ENCODE results near the gene KIF26B.

The KIF26B gene

DNA sequence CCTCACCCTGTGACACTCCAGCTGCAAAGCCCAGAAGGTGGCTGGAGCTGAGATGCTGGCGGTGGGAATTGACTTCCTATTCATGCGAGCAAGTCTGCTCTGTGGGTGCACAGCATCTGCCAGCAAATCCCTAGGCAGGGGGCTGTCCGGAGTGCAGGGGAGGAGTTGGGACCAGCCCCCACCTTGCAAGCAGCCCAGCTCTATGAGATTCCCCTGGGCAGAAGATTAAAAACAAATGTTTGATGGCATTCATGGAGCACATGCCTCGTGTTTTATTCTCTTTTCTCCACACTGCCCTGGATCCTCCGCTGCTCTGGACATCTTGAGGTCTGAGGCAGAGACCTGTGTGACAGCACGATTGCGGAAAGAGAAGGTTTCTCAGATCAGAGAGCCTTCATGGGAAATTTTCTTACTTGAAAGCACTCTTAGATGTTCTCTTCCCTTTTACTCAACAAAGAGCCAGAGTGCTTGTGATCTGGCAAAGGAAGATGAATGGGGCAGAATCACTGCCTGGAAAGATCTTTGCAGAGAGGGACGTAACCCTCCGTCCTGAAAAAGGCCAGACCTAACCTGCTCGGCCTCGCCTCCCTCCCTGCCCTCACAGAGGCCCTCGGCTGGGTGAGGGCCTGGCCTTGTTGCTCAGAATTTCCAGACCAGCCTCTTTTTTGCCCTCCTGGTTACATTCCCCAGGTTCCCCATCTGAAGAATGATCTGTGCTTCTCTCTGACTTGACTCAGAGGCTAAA, 597.1 kb downstream of the KIF26B start:
- no peak overlapping the region for H3K27ac ChIP-seq (ENCODE audit: low read depth, low read length)
- H3K9ac ChIP-seq (ENCODE audit: low read depth, low read length): no peak overlapping the region
- no peaks in the 10 kb centered on the region for H3K36me3 ChIP-seq (ENCODE audit: insufficient read depth, low read length)
- peaks cover 9% of the 10 kb centered on the region; the same call in 1 of the 2 replicates for H3K4me1 ChIP-seq (ENCODE audit: insufficient read depth, low read length)
- H3K27me3 ChIP-seq (ENCODE audit: insufficient read depth, low read length): no peaks in the 10 kb centered on the region
- H3K9me3 ChIP-seq (ENCODE audit: insufficient read depth, low read depth, low read length): no peaks in the 10 kb centered on the region
- WGBS: 80% methylated on average over 12 of the region's 12 CpGs
- H3K4me3 ChIP-seq (ENCODE audit: low read length): no peak overlapping the region

DNA sequence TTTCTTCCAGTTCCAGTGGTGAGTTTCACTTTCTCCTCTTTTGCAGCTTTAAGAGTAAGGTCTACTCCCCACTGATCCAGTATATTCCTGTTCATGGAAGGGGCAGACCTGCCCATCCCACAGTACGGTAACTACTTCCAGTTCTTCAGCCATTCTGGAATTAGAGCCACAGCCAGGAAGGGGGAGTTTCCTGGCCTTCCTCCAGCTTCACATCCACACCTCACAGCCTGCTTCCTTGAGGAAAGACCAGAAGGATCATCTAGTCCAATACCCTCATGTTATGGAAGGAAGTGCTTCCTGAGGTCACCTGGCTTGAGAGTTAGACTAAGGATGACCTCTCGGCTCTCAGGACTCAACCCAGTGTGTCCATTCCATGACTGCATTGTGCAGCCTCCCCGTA, 597.8 kb downstream of the KIF26B start:
- no peaks in the 10 kb centered on the region for H3K9me3 ChIP-seq (ENCODE audit: insufficient read depth, low read depth, low read length)
- peaks cover 9% of the 10 kb centered on the region; the same call in 1 of the 2 replicates for H3K4me1 ChIP-seq (ENCODE audit: insufficient read depth, low read length)
- H3K4me3 ChIP-seq (ENCODE audit: low read length): no peak overlapping the region
- 94% methylated on average over 3 of the region's 3 CpGs for WGBS
- H3K27ac ChIP-seq (ENCODE audit: low read depth, low read length): no peak overlapping the region
- H3K9ac ChIP-seq (ENCODE audit: low read depth, low read length): no peak overlapping the region
- no peaks in the 10 kb centered on the region for H3K27me3 ChIP-seq (ENCODE audit: insufficient read depth, low read length)
- no peaks in the 10 kb centered on the region for H3K36me3 ChIP-seq (ENCODE audit: insufficient read depth, low read length)

DNA sequence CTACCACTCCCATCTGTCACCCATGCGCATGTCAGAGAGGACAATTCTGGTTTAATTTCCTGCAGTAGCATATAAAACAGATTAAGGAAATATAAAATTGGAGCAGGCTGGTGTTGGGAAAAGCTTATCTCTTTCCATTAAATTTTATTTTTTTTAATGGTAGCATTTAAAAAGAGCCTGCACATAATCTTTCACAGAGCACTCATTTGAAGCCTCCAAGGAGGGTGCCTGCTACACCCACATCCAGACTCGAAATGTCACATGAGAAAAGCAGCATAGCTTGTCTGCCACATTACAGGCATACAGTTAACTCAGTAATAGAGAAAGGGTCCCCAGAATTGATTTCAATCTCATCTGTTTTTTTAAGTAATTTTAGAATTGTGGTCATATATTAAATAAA, 599.0 kb downstream of the KIF26B start:
- Histone ChIP-seq H3K4me1 (ENCODE audit: insufficient read depth, low read length) (peaks cover 9% of the 10 kb centered on the region; the same call in 1 of the 2 replicates), H3K27me3 (ENCODE audit: insufficient read depth, low read length) (no peaks in the 10 kb centered on the region), H3K9me3 (ENCODE audit: insufficient read depth, low read depth, low read length) (no peaks in the 10 kb centered on the region), H3K36me3 (ENCODE audit: insufficient read depth, low read length) (no peaks in the 10 kb centered on the region), H3K9ac (ENCODE audit: low read depth, low read length) (no peak overlapping the region), H3K27ac (ENCODE audit: low read depth, low read length) (no peak overlapping the region), H3K4me3 (ENCODE audit: low read length) (no peak overlapping the region)
- WGBS: 86% methylated on average over 2 of the region's 2 CpGs

GRCh38 chr1:245754463-245754961, 599.7 kb downstream of the KIF26B start:
- Histone ChIP-seq H3K27me3 (ENCODE audit: insufficient read depth, low read length) (no peaks in the 10 kb centered on the region), H3K9me3 (ENCODE audit: insufficient read depth, low read depth, low read length) (no peaks in the 10 kb centered on the region), H3K9ac (ENCODE audit: low read depth, low read length) (no peak overlapping the region), H3K4me1 (ENCODE audit: insufficient read depth, low read length) (peaks cover 9% of the 10 kb centered on the region; the same call in 1 of the 2 replicates), H3K4me3 (ENCODE audit: low read length) (no peak overlapping the region), H3K27ac (ENCODE audit: low read depth, low read length) (no peak overlapping the region), H3K36me3 (ENCODE audit: insufficient read depth, low read length) (no peaks in the 10 kb centered on the region)
- 88% methylated on average over 3 of the region's 3 CpGs for WGBS

Measured in HUES64 (cell line).